ENCODE measurements around the gene P4HA2. TPM values are rescaled to one million over a fixed set of nuclear protein-coding genes. Genes with fewer than 3 reads are reported as not detected.

P4HA2 gene
- total RNA-seq, 2 experiments from 2014 or later = 2.3 to 2.5 TPM

DNA sequence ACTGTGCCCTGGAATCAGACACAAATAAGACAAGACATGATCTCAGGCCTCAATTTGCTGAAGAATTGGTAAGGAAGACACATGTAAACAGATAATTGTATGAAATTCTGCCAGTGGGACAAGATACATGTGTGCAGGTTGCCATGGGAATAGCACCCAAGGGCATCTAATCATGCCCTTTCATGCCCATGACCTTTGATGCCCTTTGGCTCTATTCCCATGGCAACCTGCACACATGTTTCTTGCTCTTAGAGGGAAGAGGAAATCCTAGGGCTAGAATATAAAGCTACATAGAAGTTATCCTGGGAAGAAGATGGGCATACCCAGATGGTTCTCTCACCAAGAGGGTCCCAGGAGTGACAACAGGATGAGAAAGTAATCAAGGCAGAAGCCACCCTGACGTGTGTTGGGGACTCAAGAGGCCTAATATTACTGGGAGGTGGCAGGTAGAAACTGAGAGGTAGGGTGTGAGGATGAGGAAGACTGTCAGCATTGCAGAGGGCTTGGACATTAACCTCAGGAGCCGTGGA, 34.4 kb downstream of the P4HA2 start:
- H3K4me3 Mint-ChIP-seq = no peak overlapping the region
- ChIA-PET CTCF (interaction anchor here (1.8 kb wide), 1 partner anchor 11 kb away, joined by 5 read pairs; no protein-coding TSS in a partner anchor), POLR2A (no interaction called here)
- H3K4me1 Mint-ChIP-seq = peaks cover 6% of the 10 kb centered on the region
- H3K36me3 Mint-ChIP-seq (ENCODE audit: low read depth) = peaks cover 1% of the 10 kb centered on the region
- DNase-seq = no peak
- peaks cover 11% of the 10 kb centered on the region for H3K27me3 Mint-ChIP-seq
- no peaks in the 10 kb centered on the region for H3K9me3 Mint-ChIP-seq
- H3K27ac Mint-ChIP-seq = no peak overlapping the region

DNA sequence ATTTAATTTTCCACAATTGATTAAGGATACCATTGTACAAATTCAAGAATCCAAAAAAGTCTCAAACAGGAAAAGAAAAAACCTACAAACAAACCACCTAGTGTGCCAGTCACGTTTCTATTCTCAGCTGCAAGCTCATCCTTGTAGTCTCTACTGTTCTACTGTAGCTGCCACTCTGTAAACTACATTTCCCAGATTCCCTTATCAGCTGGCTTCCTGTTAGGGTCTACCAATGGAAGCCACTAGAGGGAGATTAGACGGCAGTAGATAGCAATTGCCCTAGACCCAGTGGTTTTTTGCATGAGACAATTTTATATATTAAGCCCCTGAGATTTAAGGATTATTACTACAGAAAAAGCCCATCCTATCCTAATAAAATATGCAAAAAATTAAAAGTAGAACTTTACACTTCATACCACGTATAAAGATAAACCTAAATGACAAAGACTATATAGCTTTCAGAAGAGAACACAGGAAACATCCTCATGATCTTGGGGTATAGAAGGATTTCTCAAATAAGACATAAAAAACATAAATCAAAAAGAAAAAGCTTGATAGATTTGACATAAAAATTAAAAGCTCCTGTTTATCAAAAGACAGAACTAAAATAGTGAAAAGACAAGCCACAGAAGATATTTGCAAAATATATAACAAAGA, 37.4 kb downstream of the P4HA2 start:
- H3K4me1 Mint-ChIP-seq = peaks cover 6% of the 10 kb centered on the region
- no peaks in the 10 kb centered on the region for H3K9me3 Mint-ChIP-seq
- H3K27me3 Mint-ChIP-seq = peaks cover 16% of the 10 kb centered on the region
- ChIA-PET POLR2A (interaction anchor here (0.6 kb wide), 1 partner anchor 47 kb away, joined by 3 read pairs; no protein-coding TSS in a partner anchor), CTCF (interaction anchor here (0.6 to 2.8 kb wide), 10 partner anchors 9 to 253 kb away, joined by 3 to 11 read pairs (median 4); no protein-coding TSS in a partner anchor)
- DNase-seq = peak; percentile 24
- no peaks in the 10 kb centered on the region for H3K36me3 Mint-ChIP-seq (ENCODE audit: low read depth)
- no peak overlapping the region for H3K27ac Mint-ChIP-seq
- no peak overlapping the region for H3K4me3 Mint-ChIP-seq

DNA sequence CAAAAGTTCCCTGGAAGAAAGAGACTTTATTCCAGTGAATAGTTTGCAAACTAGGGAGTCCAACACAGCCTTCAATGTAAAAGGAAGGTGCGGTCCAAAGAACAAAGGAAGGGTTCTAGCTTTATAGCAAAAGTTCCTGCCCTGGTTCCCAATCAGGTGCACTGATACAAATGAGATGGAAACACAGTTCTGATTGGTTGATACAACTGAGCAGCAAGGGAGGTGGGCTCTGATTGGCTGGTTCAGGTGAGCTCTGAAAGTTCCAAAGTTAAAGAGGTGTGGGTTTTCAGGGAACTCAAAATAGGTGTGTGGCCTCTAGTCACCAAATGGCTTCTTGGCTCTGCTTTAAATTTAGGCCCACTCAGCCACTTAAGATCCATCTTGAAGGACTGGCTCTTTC, 43.1 kb downstream of the P4HA2 start:
- peaks cover 15% of the 10 kb centered on the region for H3K27me3 Mint-ChIP-seq
- H3K4me3 Mint-ChIP-seq = no peak overlapping the region
- H3K36me3 Mint-ChIP-seq (ENCODE audit: low read depth) = peaks cover 4% of the 10 kb centered on the region
- peaks cover 7% of the 10 kb centered on the region for H3K9me3 Mint-ChIP-seq
- no peak for DNase-seq
- H3K27ac Mint-ChIP-seq = no peak overlapping the region
- CTCF ChIA-PET = interaction anchor here (1.0 kb wide), 1 partner anchor 50 kb away, joined by 3 read pairs; no protein-coding TSS in a partner anchor
- POLR2A ChIA-PET = no interaction called here
- peaks cover 10% of the 10 kb centered on the region for H3K4me1 Mint-ChIP-seq

DNA sequence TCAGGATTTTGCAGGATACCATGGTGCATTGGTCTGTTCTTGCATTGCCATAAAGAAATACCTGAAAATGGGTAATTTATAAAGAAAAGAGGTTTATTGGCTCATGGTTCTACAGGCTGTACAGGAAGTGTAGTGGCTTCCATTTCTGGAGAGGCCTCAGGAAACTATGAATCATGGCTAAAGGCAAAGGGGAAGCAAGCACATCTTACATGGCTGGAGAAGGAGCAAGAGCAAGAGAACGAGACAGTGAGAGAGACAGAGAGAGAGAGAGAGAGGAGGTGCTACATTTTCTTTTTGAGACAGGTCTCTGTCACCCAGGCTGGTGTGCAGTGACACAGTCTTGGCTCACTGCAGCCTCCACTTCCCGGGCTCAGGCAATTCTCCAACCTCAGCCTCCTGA, 43.9 kb downstream of the P4HA2 start:
- Mint-ChIP-seq H3K36me3 (ENCODE audit: low read depth) (peaks cover 4% of the 10 kb centered on the region), H3K4me3 (no peak overlapping the region), H3K9me3 (peaks cover 7% of the 10 kb centered on the region), H3K27ac (no peak overlapping the region), H3K27me3 (peaks cover 10% of the 10 kb centered on the region), H3K4me1 (peaks cover 18% of the 10 kb centered on the region)
- POLR2A ChIA-PET = no interaction called here
- CTCF ChIA-PET = no interaction called here
- DNase-seq = no peak

DNA sequence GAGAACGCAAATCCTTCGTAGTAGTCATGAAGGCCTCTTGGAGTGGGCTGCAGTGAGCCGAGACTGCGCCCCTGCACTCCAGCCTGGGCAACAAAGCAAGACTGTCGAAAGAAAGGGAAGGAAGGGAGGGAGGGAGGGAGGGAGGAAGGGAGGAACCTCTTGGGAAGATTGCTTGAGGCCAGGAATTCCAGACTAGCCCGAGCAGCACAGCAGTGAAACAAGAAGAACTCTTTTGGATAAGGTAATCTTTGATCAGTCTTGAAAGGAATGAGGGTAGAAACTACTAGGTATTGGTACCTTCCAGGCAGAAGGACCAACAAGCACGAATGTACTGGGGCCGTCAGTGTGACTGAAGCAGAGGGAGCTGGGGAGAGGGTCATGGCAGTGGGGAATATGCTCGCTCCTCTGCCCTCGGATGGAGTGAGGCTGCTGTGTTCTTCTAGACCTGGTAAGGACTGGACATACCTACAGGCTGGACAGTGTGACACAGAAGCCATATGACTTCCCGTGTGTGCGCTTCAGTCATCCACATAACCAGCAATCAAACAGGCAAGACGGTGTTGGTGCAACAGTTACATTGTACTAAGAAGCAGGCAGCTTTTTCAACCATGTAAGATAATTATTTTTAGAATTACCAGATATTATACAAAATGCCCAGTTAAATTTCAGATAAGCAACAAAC, 45.2 kb downstream of the P4HA2 start:
- ChIA-PET POLR2A (no interaction called here), CTCF (interaction anchor here (0.7 to 1.2 kb wide), 2 partner anchors 12 to 44 kb away, joined by 3 to 4 read pairs; no protein-coding TSS in a partner anchor)
- Mint-ChIP-seq H3K27ac (no peak overlapping the region), H3K4me1 (peaks cover 27% of the 10 kb centered on the region), H3K4me3 (no peak overlapping the region), H3K9me3 (peaks cover 7% of the 10 kb centered on the region), H3K27me3 (peaks cover 5% of the 10 kb centered on the region), H3K36me3 (ENCODE audit: low read depth) (peaks cover 4% of the 10 kb centered on the region)
- no peak for DNase-seq

DNA sequence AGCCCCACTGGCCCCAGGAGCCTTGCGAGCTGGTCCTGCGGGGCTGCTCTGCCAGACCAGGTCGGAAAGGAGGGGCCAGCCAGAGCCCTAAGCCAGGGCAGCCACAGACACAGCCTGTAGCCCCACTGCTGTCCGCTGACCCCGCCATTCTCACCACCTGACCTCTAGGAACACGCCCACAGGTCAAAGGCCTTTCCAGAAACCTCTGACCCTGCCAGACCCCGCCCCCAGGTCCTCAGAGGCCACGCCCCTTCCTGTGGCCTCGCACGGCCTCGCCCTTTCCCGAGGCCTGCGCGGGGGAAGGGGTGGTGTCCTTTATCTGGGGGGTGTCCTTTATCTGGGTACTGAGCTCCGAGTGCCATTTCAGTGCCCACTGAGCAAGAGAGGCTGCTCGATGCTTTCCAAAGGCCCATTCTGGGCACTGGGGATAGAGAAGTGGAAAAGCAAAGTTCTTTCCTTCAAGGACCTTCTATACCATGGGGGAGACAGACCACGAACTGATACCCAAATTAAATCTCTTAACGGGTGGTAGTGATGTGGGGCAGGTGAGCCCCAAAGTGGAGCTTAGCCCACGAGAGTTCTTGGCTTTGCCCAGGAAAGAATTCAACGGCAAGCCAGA, 46.5 kb downstream of the P4HA2 start:
- Mint-ChIP-seq H3K36me3 (ENCODE audit: low read depth) (peaks cover 6% of the 10 kb centered on the region), H3K27me3 (no peaks in the 10 kb centered on the region), H3K4me1 (peaks cover 39% of the 10 kb centered on the region), H3K4me3 (no peak overlapping the region), H3K27ac (no peak overlapping the region), H3K9me3 (peaks cover 7% of the 10 kb centered on the region)
- CTCF ChIA-PET = interaction anchor here (0.7 to 1.6 kb wide), 6 partner anchors 9 to 145 kb away, joined by 3 to 6 read pairs (median 4); no protein-coding TSS in a partner anchor
- no peak for DNase-seq
- POLR2A ChIA-PET = no interaction called here

DNA sequence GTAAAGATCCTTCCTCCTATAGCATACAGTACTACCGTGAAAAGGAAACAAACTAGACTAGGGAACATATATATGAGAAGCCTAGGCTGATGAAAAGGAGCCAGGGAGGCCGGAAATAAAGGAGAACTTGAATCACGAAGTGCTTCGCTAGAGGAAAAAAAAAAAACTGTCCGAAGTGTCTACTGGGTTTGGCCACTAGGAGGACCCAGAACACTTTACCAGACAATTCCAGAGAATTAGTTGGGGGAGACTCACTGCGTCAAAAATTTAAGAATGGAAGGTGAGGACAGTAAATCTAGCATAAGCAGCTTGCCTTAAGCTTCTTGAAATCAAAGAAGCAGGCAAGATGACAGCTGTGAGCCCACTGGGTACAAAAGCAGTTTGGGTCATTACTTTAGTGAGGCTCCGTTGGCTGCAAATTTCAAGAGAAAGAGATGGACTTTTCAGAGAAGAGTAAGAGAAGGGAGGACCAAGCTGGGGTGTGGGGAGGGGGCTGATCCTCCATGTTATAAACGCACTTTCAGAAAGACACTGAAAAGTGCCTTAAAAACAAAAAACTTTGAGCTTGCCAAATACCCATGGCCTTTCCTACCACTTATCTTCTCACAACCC, 47.4 kb downstream of the P4HA2 start:
- H3K4me3 Mint-ChIP-seq = no peak overlapping the region
- peaks cover 39% of the 10 kb centered on the region for H3K4me1 Mint-ChIP-seq
- DNase-seq = peak; percentile 11
- H3K27ac Mint-ChIP-seq = no peak overlapping the region
- CTCF ChIA-PET = interaction anchor here (0.6 to 1.6 kb wide), 16 partner anchors 13 to 1293 kb away, joined by 3 to 6 read pairs (median 3); partner anchors contain the start of gene P4HA2
- peaks cover 6% of the 10 kb centered on the region for H3K36me3 Mint-ChIP-seq (ENCODE audit: low read depth)
- H3K27me3 Mint-ChIP-seq = no peaks in the 10 kb centered on the region
- H3K9me3 Mint-ChIP-seq = peaks cover 7% of the 10 kb centered on the region
- POLR2A ChIA-PET = no interaction called here

DNA sequence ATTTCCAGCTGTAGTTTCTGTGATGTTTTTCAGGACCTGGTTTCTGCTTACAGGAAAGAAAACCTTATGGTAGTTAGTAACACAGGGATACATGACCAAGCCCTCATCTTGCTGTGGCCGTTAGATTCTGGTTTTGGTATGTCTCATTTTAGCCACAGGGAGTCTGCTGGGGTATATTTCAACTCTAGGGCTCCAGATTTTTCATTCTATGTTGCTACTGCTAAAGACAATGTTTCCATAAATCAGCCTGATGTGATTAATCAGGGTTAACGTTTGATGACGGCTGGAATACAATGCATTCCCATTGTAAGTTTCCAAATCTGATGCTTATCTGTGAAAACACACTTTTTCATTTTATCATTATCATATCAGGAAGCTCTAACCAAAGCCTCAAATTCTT, 48.2 kb downstream of the P4HA2 start:
- Mint-ChIP-seq H3K9me3 (peaks cover 6% of the 10 kb centered on the region), H3K36me3 (ENCODE audit: low read depth) (peaks cover 6% of the 10 kb centered on the region), H3K27ac (no peak overlapping the region), H3K4me1 (peaks cover 39% of the 10 kb centered on the region), H3K4me3 (no peak overlapping the region), H3K27me3 (no peaks in the 10 kb centered on the region)
- CTCF ChIA-PET = interaction anchor here (0.6 to 1.3 kb wide), 8 partner anchors 13 to 112 kb away, joined by 3 to 5 read pairs (median 3); no protein-coding TSS in a partner anchor
- no peak for DNase-seq
- POLR2A ChIA-PET = no interaction called here

DNA sequence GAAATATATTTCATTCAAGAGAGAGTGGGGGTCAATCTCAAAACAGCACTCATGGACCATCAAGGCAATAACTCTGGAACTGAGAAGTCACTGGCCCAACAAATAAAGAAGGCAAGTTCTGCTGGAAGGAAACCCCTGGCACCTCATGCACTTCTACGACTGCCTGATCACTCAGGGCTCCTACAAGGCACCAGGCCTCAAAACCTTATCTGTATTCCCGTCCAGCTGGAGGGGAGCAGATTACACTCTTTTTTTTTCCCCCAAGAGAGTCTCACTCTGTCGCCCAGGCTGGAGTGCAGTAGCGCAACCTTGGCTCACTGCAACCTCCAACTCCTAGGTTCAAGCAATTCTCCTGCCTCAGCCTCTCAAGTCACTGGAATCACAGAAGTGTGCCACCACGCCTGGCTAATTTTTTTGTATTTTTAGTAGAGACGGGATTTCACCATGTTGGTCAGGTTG, 49.9 kb downstream of the P4HA2 start:
- H3K4me3 Mint-ChIP-seq = no peak overlapping the region
- ChIA-PET CTCF (no interaction called here), POLR2A (no interaction called here)
- H3K27me3 Mint-ChIP-seq = peaks cover 5% of the 10 kb centered on the region
- H3K4me1 Mint-ChIP-seq = peaks cover 38% of the 10 kb centered on the region
- no peaks in the 10 kb centered on the region for H3K9me3 Mint-ChIP-seq
- no peak for DNase-seq
- no peak overlapping the region for H3K27ac Mint-ChIP-seq
- H3K36me3 Mint-ChIP-seq (ENCODE audit: low read depth) = peaks cover 2% of the 10 kb centered on the region

DNA sequence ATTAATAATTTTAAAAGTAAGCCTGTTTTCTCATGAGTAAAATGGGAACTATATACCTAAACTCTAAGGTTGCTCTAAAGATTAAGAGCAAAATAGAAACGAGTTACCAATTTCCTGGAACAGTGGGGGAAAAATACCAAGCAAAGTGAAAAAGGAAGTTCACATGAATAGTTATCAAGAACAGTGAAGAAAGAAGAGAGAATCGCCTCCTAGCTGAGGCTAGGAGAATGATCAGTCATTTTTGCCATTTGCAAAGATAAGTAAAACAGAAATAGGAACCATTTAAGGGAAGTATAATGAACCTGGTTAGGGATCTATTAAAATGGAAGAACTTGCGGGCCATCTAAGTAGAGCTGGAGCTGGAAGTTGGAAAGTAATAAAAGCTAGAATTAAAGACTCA, 50.7 kb downstream of the P4HA2 start:
- ChIA-PET POLR2A (no interaction called here), CTCF (no interaction called here)
- Mint-ChIP-seq H3K4me1 (peaks cover 38% of the 10 kb centered on the region), H3K27me3 (peaks cover 8% of the 10 kb centered on the region), H3K4me3 (no peak overlapping the region), H3K36me3 (ENCODE audit: low read depth) (peaks cover 2% of the 10 kb centered on the region), H3K27ac (peak overlapping the region; percentile 1), H3K9me3 (no peaks in the 10 kb centered on the region)
- no peak for DNase-seq

DNA sequence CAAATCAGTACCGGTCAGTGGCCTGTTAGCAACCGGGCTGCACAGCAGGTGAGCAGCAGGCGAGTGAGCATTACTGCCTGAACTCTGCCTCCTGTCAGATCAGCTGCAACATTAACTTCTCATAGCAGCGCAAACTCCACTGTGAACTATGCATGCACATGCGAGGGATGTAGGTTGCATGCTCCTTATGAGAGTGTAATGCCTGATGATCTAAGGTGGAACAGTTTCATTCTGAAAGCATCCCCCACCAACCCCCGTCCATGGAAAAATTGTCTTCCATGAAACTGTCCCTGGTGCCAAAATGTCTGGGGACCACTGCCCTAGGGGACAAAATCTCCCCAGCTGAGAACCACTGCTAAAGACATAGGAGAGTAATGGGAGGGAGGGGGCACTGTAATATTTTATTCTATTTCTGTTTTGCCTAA, 51.1 kb downstream of the P4HA2 start:
- DNase-seq = peak; percentile 29
- peaks cover 2% of the 10 kb centered on the region for H3K36me3 Mint-ChIP-seq (ENCODE audit: low read depth)
- peaks cover 12% of the 10 kb centered on the region for H3K27me3 Mint-ChIP-seq
- H3K4me1 Mint-ChIP-seq = peaks cover 38% of the 10 kb centered on the region
- POLR2A ChIA-PET = no interaction called here
- no peak overlapping the region for H3K27ac Mint-ChIP-seq
- H3K9me3 Mint-ChIP-seq = no peaks in the 10 kb centered on the region
- H3K4me3 Mint-ChIP-seq = no peak overlapping the region
- CTCF ChIA-PET = interaction anchor here (0.8 kb wide), 1 partner anchor 629 kb away, joined by 3 read pairs; no protein-coding TSS in a partner anchor

DNA sequence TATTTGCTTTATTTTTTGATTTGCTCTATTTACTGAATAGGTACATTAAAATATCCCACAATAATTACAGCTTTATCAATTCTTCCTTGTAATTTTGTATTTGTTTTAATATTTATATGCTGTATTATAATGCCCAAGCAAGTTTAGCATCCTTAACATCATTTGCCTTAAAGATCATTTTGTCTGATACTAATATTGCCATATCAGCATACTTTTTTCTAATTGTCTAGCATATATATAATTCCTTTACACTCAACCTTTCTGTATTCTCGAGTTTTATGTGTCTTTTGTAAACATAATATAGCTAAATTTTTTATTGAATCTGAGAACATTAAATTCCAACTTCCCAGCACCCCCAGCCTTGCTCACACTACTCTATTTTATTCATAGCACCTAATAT, 64.7 kb downstream of the P4HA2 start:
- peaks cover 32% of the 10 kb centered on the region for H3K27me3 Mint-ChIP-seq
- POLR2A ChIA-PET = no interaction called here
- no peaks in the 10 kb centered on the region for H3K4me1 Mint-ChIP-seq
- H3K27ac Mint-ChIP-seq = no peak overlapping the region
- H3K4me3 Mint-ChIP-seq = no peak overlapping the region
- no peak for DNase-seq
- peaks cover 10% of the 10 kb centered on the region for H3K9me3 Mint-ChIP-seq
- no peaks in the 10 kb centered on the region for H3K36me3 Mint-ChIP-seq (ENCODE audit: low read depth)
- CTCF ChIA-PET = interaction anchor here (1.0 kb wide), 1 partner anchor 100 kb away, joined by 5 read pairs; no protein-coding TSS in a partner anchor

Measured in activated CD4-positive, alpha-beta T cell treated with anti-CD3 and anti-CD28 coated beads, Interleukin-2, amount 10 ng/mL, durations not matched to agents 7 days and 5 days (primary cell).